ENCODE results near the gene TRAPPC14.
"Not testable (repeated sequence)": the region's sequence is repeated elsewhere in the genome, so short reads cannot be mapped to it uniquely, and the experiment has no call there.

GRCh38 chr7:100146350-100146749 lies 12.2 kb downstream of the TRAPPC14 start:
- TF ChIP-seq CTCF (conservative IDR thresholded peaks at IDR 0.05); EZH2 (IDR thresholded peaks at IDR 0.05; ENCODE audit: low read depth): not testable (repeated sequence)
